CD4-positive, alpha-beta T cell (primary cell): ENCODE results near the gene TMEM128. TPM values are rescaled to one million over a fixed set of nuclear protein-coding genes. Genes with fewer than 3 reads are reported as not detected.

Experiments
- ATAC-seq: fragments of 200-7000 bp; cut with Tn5 transposase; one replicate; pipeline ENCODE4 v1.10.0; 2022; ENCODE audit warnings: mild to moderate bottlenecking; ENCODE audit not compliant: poor library complexity
- CTCF ChIA-PET: fragments of 350-600 bp; sonication (Branson Sonifier 250); formaldehyde crosslinking; loops from one replicate; lab custom pipeline; 2021; ENCODE audit warnings: antibody characterized with exemption, inconsistent platforms; lab: Charles Lee
- POLR2A ChIA-PET: fragments of 350-600 bp; sonication (Branson Sonifier 250); formaldehyde crosslinking; loops from one replicate; lab custom pipeline; 2021; ENCODE audit warnings: antibody characterized with exemption, inconsistent platforms; lab: Charles Lee
- DNase-seq, 14 experiments: peaks; one replicate each; pipeline ENCODE4 v3.0.0-alpha.2; 2013 to 2020; ENCODE audit warnings: mixed read lengths in 2 of 14
- H3K27ac ChIP-seq, 2 donors: one replicate each; pipeline versions ENCODE4 v1.5.1 to v1.7.0; 2013; ENCODE audit warnings: low read length in 2 of 2, low read depth in 1 of 2, mild to moderate bottlenecking in 1 of 2
- H3K27me3 ChIP-seq, 2 experiments: 1 replicate in 1 of 2; 2 replicates in 1 of 2; pipeline versions ENCODE4 v1.6.1 to v1.7.0; 2013; ENCODE audit warnings: low read length in 2 of 2, control low read depth in 1 of 2, mild to moderate bottlenecking in 1 of 2, moderate library complexity in 1 of 2; ENCODE audit not compliant: insufficient read depth in 2 of 2, control insufficient read depth in 1 of 2
- H3K36me3 ChIP-seq: one replicate; pipeline ENCODE4 v1.6.1; 2013; ENCODE audit warnings: low read length, control low read depth; ENCODE audit not compliant: insufficient read depth
- H3K4me1 ChIP-seq: one replicate; pipeline ENCODE4 v1.6.1; 2013; ENCODE audit warnings: low read length, control low read depth; ENCODE audit not compliant: insufficient read depth
- H3K4me3 ChIP-seq: one replicate; pipeline ENCODE4 v1.5.1; 2013; ENCODE audit warnings: mild to moderate bottlenecking, low read length, moderate library complexity
- H3K9me3 ChIP-seq, 2 experiments: 1 replicate in 1 of 2; 2 replicates in 1 of 2; pipeline versions ENCODE4 v1.6.1 to v1.7.0; 2013; ENCODE audit warnings: low read length in 2 of 2, mild to moderate bottlenecking in 2 of 2, control low read depth in 1 of 2, moderate library complexity in 1 of 2; ENCODE audit not compliant: control insufficient read depth in 1 of 2, insufficient read depth in 1 of 2
- H3K27ac Mint-ChIP-seq: one replicate; pipeline ENCODE4 v1.8.0; 2020; ENCODE audit warnings: mixed read lengths
- H3K27me3 Mint-ChIP-seq: one replicate; pipeline ENCODE4 v1.8.0; 2021; ENCODE audit warnings: mixed read lengths
- H3K36me3 Mint-ChIP-seq: one replicate; pipeline ENCODE4 v1.8.0; 2021; ENCODE audit warnings: low read depth, mixed read lengths
- H3K4me1 Mint-ChIP-seq: one replicate; pipeline ENCODE4 v1.8.0; 2021; ENCODE audit warnings: low read depth, mixed read lengths
- H3K4me3 Mint-ChIP-seq: one replicate; pipeline ENCODE4 v1.8.0; 2020; ENCODE audit warnings: mild to moderate bottlenecking, mixed read lengths
- H3K9me3 Mint-ChIP-seq: one replicate; pipeline ENCODE4 v1.8.0; 2020; ENCODE audit warnings: mixed read lengths
- intact Hi-C, 2 experiments: fragments of 100-400 bp; cut with DNase I in 1 of 2; cut with micrococcal nuclease in 1 of 2; formaldehyde crosslinking; loops; one replicate each; pipeline versions ENCODE4 v1.15.1 to v1.9.0; 2023 to 2025; cut with DNase I, micrococcal nuclease
- total RNA-seq, 174 experiments: library from RNA in 2 of 174; stranded (reverse) in 2 of 174; gene quantifications; one replicate each; pipeline ENCODE4 v1.2.3 and lab custom pipeline; 2021 to 2026
- TF ChIP-seq, protein P1 (sequence below): fragments of 200-600 bp; IDR thresholded peaks from one replicate; pipeline ENCODE4 v1.8.0; 2022; ENCODE audit warnings: antibody characterized with exemption, mild to moderate bottlenecking

Gene TMEM128
- total RNA-seq, 2 experiments from 2014 or later: 6.0 to 6.9 TPM

DNA sequence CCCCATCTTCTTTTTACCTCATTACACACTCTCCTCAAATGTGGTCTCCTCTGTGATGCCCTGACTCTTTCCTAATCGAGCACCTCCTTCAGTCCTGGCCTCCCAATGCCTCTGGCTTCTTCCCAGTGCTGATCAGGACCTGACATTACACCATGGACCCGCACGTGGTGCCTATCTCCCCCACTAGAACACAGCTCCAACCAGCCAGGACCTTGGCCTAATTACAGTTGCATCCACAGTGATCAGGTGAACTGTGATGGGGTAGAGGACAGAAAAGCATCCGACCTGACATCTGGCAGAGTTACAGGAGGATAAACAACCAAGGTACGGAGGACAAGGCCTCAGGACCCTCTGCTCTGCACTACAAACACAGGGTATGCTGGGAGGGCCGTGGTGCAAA, 29.5 kb upstream of the TMEM128 start:
- H3K4me3 Mint-ChIP-seq: no peak overlapping the region
- peaks cover 83% of the 10 kb centered on the region for H3K36me3 ChIP-seq
- H3K4me3 ChIP-seq: no peak overlapping the region
- CTCF ChIA-PET: no interaction called here
- no peak for ATAC-seq
- no peaks in the 10 kb centered on the region for H3K27me3 Mint-ChIP-seq
- no peak overlapping the region for H3K27ac ChIP-seq
- no peaks in the 10 kb centered on the region for H3K27me3 ChIP-seq
- H3K4me1 Mint-ChIP-seq: no peaks in the 10 kb centered on the region
- intact Hi-C loops: no loop called here
- no peaks in the 10 kb centered on the region for H3K9me3 ChIP-seq
- peaks cover 84% of the 10 kb centered on the region for H3K36me3 Mint-ChIP-seq
- TF ChIP-seq, protein P1, sequence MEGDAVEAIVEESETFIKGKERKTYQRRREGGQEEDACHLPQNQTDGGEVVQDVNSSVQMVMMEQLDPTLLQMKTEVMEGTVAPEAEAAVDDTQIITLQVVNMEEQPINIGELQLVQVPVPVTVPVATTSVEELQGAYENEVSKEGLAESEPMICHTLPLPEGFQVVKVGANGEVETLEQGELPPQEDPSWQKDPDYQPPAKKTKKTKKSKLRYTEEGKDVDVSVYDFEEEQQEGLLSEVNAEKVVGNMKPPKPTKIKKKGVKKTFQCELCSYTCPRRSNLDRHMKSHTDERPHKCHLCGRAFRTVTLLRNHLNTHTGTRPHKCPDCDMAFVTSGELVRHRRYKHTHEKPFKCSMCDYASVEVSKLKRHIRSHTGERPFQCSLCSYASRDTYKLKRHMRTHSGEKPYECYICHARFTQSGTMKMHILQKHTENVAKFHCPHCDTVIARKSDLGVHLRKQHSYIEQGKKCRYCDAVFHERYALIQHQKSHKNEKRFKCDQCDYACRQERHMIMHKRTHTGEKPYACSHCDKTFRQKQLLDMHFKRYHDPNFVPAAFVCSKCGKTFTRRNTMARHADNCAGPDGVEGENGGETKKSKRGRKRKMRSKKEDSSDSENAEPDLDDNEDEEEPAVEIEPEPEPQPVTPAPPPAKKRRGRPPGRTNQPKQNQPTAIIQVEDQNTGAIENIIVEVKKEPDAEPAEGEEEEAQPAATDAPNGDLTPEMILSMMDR: no peak
- H3K4me1 ChIP-seq: peaks cover 4% of the 10 kb centered on the region
- no peak for DNase-seq
- no peak overlapping the region for H3K27ac Mint-ChIP-seq
- H3K9me3 Mint-ChIP-seq: no peaks in the 10 kb centered on the region
- POLR2A ChIA-PET: no interaction called here

DNA sequence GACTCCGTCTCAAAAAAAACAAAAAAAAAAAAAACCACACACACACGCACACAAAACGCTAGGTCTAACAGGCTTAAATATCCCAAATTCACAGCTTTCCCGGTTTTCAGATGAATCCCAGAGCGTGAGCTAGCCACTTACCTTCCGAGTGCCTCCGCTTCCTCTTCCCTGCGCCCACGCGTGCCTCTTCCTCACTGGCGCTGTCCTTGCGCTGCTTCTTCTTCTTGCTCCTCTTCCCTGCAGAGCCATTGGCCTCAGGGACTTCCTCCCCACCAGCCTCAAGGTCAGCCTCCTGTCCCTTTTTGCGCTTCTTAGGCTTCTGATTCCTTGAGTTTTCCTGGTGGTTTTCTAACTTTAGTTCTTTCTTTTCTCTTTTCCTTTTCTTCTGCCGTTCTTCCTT, 26.2 kb upstream of the TMEM128 start:
- DNase-seq (no peak), ATAC-seq (no peak)
- Histone ChIP-seq H3K4me1 (peaks cover 26% of the 10 kb centered on the region), H3K27me3 (no peaks in the 10 kb centered on the region), H3K9me3 (no peaks in the 10 kb centered on the region), H3K27ac (no peak overlapping the region), H3K4me3 (no peak overlapping the region), H3K36me3 (peaks cover 70% of the 10 kb centered on the region)
- Mint-ChIP-seq H3K27me3 (no peaks in the 10 kb centered on the region), H3K9me3 (no peaks in the 10 kb centered on the region), H3K4me3 (no peak overlapping the region), H3K27ac (no peak overlapping the region), H3K4me1 (peaks cover 7% of the 10 kb centered on the region), H3K36me3 (peaks cover 84% of the 10 kb centered on the region)
- ChIA-PET CTCF (no interaction called here), POLR2A (interaction anchor here (0.6 kb wide), 1 partner anchor 26 kb away, joined by 3 read pairs; no protein-coding TSS in a partner anchor)
- intact Hi-C loops: no loop called here
- TF ChIP-seq, protein P1: no peak

DNA sequence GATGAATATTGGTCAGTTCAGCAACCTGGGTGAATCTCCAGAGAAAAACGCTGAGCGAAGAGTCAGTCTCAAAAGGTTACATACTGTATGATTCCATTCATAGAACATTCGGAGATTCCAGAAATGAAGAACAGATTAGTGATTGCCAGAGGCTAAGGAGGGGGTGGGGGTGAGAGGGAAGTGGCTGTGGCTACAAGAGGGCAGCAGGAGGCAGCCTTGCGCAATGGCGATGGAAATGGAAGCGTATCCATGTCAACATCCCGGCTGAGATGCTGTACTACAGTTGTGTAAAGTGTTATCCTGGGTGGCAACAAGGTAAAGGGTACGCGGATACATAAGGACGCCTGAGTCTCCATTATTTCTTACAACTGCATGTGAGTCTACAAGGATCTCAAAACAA, 23.9 kb upstream of the TMEM128 start:
- H3K9me3 Mint-ChIP-seq: no peaks in the 10 kb centered on the region
- H3K27ac Mint-ChIP-seq: no peak overlapping the region
- no peak overlapping the region for H3K27ac ChIP-seq
- H3K36me3 ChIP-seq: peaks cover 51% of the 10 kb centered on the region
- no peak overlapping the region for H3K4me3 ChIP-seq
- ATAC-seq: no peak
- peaks cover 81% of the 10 kb centered on the region for H3K36me3 Mint-ChIP-seq
- TF ChIP-seq, protein P1: no peak
- POLR2A ChIA-PET: no interaction called here
- H3K4me1 ChIP-seq: peaks cover 43% of the 10 kb centered on the region
- DNase-seq: no peak
- H3K9me3 ChIP-seq: no peaks in the 10 kb centered on the region
- no peak overlapping the region for H3K4me3 Mint-ChIP-seq
- H3K4me1 Mint-ChIP-seq: peaks cover 13% of the 10 kb centered on the region
- intact Hi-C loops: no loop called here
- CTCF ChIA-PET: interaction anchor here (0.6 kb wide), 1 partner anchor 20 kb away, joined by 3 read pairs; no protein-coding TSS in a partner anchor
- H3K27me3 Mint-ChIP-seq: no peaks in the 10 kb centered on the region
- H3K27me3 ChIP-seq: no peaks in the 10 kb centered on the region
